T-helper 2 cell treated with Interferon-gamma antibody and Interleukin-4, amounts not matched to agents 100 ng/mL and 5 ng/mL, for 36 hours (primary cell): ENCODE results near the gene ARMCX2. TPM values are rescaled to one million over a fixed set of nuclear protein-coding genes. Genes with fewer than 3 reads are reported as not detected.
"Not testable (repeated sequence)": the region's sequence is repeated elsewhere in the genome, so short reads cannot be mapped to it uniquely, and the experiment has no call there.

Source experiments
- intact Hi-C: fragments of 100-400 bp; cut with micrococcal nuclease; formaldehyde crosslinking; loops from one replicate; pipeline ENCODE4 v1.15.1; 2023
- total RNA-seq: library from RNA; stranded (reverse); gene quantifications from 2 replicates; pipeline ENCODE4 v1.2.3, GENCODE V29; 2022

Gene ARMCX2
- 1.9 and 3.1 TPM in 2 replicates for total RNA-seq

DNA sequence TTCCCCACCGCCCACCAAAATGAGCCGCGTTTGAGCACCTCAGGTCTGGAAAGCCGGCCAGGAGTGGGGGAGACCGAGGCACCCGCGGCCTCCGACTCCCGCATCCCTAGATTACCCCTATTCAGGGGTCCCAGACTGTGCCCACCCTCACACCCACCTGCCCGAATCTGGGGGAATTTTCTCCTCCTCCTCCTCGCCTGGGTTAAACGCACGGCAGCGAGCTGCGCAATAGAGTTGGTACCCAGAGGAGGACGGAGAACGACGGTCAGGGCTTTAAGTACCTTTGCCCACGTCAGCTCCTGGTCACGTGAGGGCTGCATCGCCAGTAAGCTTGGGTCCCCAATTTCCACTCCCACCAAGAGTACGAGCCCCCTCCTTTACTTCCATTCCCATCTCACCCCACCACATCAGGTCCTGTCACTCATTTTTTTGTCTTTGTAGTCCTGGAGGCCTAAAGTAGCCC lies at the start of gene ARMCX2:
Gene ARMCX2, minus strand, starts transcription at position 250 of the 463 bp plus-strand sequence. CDS start 2,262 bp downstream, outside the sequence.
- intact Hi-C loops: loop anchor here (5.0 kb wide), 1 partner anchor 273 kb away; the partner anchor contains the start of gene ZMAT1

DNA sequence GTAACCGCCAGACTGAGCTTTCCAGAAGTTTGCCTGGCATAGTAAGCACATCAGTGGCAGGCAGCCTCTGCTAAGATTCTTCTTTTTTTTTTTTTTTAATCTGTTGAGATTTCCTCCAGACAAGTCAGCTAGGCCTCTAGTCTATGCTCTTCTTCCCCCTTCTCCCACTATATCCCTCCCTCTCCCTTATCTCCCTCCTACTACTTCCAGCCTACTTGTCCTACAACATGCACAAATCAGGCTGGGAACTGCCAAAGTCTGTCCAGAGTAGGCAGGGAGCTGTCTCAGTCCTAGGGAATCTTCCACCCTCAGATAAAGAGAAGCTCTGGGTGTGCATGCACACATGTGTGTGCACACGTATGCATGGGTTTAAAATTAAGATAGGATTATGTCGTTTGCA lies 49.7 kb upstream of the ARMCX2 start:
- intact Hi-C loops: no loop called here

DNA sequence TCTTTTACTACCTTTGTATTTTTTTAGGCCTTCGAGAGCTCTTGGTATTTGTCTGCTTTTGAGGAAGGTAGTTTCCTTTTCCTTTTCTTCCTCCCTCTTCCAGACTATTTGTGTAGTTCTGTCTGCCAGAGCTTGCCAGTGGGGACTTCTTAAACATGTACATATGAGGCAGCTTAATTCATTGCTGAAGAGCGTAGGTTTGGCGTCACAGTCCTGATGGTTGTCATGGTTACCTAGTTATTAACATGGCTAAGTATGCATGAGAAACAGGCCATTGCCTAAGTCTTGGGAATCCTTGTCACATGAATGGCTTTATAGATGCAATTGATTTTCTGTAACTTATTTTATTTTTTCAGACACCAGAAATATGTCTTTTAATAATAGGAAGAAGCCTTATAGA lies 48.5 kb upstream of the ARMCX2 start:
- intact Hi-C loops: no loop called here

DNA sequence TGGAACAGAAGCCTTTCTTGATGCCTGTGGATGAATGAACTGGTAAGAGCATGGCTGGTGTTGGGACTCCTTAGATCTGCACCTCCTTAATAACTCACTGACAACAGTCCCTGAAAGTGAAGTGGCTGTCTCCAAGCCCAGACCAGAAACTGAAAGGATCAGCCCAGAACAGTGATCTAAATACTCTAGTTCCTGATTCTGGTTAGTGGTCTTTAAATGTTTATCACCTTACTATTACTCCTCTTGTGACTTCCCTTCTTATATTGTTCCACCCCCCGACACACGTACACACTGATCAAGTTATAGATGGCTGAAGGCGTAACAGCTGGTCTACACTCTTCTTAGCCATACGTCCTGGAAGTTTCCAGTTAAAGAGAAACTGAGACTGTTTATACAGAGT lies 33.8 kb upstream of the ARMCX2 start:
- intact Hi-C loops: no loop called here

DNA sequence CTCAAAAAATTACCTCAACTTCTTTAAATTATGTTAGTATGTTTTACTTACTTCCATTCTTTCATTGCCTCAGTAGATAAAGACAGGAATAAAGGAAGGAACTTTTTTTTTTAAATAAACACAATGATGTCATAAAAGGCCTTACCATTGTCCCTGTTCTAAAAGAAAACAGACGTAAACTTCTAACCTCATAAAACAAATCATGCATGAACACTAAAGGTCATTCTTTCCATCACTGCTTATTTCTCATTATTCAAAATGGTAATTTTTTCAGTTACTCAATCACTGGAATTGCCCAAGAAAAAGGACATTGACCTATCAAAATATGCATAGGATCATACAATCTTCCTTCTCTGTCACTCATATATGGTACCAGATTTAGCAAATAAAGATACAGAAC lies 32.2 kb upstream of the ARMCX2 start:
- intact Hi-C loops: no loop called here

DNA sequence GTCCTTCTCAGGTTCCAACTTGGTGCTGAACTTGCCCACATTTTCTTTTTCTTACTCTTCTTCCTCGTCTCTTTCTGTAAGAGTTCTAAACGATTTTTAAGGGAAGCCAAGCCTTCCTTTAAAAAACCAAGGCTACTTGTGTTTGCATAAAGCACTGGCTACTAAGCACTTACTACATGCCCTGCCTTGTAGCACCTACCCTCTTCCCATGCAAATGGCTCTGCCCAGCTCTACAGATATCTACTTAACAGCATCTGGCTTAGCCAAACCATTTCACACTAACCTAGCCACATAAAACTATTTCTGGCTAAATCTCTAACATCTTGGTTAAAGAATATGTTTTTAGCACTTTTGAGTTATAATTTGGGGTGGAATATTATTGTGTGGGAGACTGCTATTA lies 26.9 kb upstream of the ARMCX2 start:
- intact Hi-C loops: no loop called here

DNA sequence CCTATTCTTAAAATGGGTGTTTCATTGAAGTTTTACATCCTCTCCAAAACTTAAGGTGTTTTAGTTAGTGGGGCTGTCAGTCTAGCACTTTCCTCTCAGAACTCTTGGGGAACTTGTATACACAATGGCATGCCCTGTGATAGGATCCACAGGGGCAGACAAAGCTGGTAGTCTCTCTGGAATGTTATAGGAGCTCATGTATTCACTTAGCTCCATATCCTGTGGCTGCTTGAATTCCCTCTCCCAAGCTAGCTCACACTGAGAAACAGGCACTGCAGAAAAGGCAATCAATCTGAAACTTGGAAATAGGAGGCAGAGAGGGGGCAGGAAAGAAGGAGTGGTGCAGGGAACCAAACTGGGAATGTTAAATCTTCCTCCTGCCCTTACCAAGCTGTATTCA lies 26.3 kb upstream of the ARMCX2 start:
- intact Hi-C loops: no loop called here

DNA sequence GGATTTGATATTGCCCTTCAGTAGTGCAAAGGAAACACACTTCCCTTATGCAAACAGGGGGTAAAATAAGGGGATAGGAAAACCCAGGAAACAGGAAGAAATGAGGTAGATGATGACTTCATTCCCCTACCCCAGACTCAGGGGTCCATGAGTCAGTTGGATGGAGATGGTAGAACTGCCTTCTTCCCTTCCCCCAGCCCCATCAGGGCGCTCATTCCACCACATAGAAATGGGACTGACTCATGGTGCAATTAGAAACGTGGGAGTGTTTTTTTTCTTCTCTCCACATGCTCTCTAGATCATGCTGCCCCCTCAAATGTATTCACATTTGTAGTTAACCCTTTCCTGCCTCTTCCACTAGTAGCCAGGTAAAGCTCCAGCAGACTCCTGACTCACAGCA lies 23.1 kb upstream of the ARMCX2 start:
- intact Hi-C loops: no loop called here

DNA sequence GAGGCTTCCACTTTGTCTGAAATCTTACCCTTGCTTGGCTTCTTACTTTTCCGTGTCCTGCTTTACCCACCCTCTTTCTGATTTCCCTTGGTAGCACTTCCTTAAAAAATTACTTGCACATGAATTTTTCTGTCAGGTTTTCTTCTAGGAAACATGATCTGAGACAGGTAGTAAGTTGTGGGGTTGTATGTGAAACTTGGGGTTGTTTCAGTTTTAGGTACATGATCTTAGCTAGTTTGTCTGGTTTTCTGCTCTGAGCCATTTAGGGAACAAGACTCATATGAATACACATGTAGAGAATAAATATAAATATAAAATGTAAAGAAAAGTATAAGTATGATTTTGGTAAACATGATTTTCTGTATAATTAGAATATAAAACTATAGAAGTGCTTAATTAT lies 17.4 kb upstream of the ARMCX2 start:
- intact Hi-C loops: no loop called here

DNA sequence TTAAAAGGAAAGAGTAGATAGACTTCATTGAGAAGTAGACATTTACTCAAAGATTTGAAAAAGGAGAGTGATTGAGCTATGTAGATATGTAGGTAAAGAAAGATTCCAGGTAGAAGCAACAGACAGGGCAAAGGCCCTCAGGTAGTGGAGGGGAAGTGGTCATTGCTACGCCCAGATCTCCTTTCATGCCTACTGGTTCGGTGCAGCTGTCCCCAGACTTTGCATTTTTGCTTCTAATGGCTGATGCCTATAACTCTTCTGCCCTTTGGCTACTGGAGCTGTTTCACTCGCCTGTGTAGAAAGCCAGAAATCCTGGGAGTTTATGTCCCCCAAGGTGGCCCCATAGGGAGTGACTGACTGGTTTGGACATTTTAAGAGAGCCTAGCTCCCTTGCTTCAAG lies 16.9 kb upstream of the ARMCX2 start:
- intact Hi-C loops: no loop called here

DNA sequence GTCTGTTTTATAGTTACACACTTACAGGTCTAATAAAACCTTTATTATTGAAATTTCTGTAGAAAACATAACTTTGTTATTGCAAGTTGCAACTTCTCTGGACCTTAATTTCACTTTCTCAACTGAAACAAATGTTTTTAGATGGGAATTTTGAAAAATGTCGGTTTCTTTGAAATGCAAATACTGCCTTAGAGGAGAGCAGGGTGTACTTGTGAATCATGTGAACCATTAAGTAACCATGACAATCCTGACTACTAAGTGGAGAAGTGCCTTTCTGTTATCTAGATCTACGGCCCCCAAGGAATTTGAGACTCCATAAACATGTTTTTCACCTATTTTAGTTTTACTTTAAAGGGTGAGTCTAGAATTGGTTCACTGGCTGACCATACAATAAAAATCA lies 8.5 kb upstream of the ARMCX2 start:
- intact Hi-C loops: no loop called here

DNA sequence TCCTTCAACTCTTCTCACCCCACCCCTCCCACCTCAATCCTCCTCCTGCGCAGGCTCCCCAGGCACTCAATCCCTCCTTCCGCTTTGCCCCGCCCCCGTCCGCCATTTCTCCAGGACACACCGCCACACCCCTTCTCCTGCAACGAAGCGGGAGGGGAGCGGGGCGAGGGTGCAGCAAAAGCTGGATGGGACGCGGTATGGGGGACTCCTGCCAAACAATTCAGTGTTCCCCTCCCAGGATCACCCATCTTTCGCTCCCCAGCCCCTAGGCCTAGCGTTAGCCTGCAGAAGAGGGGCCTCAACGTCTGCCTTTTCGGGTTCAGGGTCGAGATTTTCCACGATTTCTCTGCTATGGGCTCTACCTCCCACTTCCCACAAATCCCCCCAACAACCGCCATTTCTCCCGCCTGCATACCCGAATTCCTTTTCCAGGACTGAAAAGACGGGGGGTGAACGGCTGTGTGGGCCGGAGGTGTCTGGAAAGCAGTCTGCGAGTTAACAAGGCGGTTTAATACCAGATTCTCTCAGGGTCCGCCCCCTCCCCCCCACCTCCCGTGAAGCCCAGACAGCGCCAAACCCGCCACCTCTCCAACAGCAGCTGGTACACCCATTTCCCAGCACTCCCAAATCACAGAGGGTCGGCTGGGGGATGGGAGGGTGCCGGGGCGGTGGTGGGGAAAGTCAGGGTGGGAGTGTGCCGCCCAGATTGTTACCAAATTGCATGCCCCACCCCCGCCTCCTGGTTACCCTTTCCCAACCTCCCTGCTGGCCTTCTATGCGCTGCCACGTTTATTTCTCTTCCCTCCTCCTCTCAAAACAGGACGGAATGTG lies 774 bp downstream of the ARMCX2 start:
- intact Hi-C loops: loop anchor here (5.0 kb wide), 1 partner anchor 273 kb away; the partner anchor contains the start of gene ZMAT1

DNA sequence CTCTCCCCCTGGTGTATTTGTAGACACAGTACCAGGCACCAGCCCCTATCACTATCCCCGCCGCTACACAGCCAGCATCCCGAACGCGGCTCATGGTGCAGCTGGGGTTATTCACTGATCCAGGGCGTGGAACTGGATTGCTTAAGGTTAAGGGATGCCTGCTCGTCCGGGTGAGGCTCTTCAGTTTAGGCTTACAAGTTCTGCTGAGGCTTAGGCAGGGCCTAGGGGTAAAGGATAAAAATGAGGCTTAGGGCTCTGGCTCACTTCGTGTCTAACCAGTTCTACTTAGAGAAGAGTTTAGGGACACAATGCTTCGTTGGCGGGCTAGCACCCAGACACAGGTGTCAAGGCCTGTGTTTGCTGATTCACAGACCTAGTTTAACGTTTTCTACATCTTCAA lies 2.2 kb downstream of the ARMCX2 start:
- intact Hi-C loops: loop anchor here (5.0 kb wide), 1 partner anchor 275 kb away; the partner anchor contains the start of gene ZMAT1

DNA sequence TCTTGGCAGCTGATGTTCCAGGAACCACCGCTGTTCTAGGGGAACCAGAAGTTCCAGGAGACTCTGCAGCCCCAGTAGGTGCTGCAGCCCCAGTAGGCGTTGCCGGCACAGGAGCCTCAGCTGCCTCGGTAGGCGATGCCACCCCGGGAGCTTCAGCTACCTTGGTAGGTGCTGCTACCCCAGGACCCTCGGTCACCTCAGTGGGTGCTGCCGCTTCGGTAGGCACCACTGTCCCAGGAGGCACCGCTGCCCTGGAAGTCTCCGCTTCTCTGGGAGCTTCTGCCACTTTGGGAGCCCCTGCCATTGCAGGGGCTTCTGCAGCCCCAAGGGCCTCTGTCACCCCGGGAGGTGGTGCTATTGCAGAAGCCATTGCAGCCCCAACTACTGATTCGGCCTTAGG lies 2.8 kb downstream of the ARMCX2 start:
- intact Hi-C loops: loop anchor here (5.0 kb wide), 1 partner anchor 275 kb away; the partner anchor contains the start of gene ZMAT1

DNA sequence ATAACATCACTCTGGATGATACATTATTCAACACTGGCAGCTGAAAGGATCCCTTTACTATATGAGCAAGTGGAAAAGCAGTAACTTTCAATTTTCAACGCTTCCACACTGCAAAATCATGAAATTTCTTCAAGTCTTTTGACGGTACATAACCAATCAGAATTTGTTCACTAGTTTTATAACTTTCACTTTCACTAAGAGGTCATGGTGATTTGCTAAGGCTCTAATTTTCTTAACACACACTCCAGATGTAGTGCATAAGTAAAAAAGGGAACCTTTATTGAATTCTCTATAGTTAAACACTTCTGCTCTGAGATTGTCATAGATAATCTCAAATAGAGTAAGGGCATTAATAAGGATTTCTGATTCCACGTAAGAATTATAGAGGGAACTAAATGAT lies 4.1 kb downstream of the ARMCX2 start:
- intact Hi-C loops: loop anchor here (5.0 kb wide), 1 partner anchor 277 kb away; the partner anchor contains the start of gene ZMAT1

DNA sequence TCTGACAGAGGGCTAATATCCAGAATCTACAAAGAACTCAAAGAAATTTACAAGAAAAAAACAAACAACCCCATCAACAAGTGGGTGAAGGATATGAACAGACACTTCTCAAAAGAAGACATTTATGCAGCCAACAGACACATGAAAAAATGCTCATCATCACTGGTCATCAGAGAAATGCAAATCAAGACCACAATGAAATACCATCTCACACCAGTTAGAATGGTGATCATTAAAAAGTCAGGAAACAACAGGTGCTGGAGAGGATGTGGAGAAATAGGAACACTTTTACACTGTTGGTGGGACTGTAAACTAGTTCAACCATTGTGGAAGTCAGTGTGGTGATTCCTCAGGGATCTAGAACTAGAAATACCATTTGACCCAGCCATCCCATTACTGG lies 11.9 kb downstream of the ARMCX2 start:
- intact Hi-C loops: not testable (repeated sequence)

DNA sequence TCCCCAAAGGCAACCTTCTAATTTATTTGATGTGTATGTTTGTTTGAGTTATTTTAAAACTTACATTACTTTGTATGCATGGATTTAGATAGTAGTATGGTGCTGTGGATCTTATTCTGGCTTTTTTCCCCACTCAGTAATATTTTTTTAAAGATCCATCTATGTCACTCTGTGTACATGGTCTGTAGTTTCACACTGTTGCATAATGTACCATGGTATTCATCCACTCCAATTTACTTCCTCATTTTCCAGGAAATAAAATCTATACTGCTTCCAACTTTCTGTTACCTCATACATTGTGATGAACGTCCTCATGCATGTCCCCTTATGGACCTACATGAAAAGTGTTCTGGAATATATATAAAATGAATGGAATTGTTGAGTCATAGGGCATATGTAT lies 17.6 kb downstream of the ARMCX2 start:
- intact Hi-C loops: no loop called here

DNA sequence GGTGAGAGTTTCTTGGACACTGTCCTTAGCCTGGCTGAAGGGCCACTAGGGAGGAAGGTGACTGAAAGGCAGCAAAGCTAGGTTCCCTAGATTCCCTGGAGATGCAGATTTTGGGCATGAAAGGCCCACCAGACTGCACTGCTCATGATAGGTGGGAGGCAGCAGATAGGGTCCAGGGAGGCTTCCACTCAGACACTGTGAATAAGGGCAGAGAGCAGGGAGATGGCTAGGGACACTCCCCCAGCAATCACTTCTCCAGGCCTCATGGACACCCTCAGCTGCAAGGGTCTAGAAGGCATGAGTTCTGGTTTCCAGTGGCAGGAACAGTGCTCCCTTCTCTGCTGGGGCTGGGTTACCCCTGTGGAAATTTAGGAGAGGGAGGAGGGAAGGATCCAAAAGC lies 20.1 kb downstream of the ARMCX2 start:
- intact Hi-C loops: no loop called here

DNA sequence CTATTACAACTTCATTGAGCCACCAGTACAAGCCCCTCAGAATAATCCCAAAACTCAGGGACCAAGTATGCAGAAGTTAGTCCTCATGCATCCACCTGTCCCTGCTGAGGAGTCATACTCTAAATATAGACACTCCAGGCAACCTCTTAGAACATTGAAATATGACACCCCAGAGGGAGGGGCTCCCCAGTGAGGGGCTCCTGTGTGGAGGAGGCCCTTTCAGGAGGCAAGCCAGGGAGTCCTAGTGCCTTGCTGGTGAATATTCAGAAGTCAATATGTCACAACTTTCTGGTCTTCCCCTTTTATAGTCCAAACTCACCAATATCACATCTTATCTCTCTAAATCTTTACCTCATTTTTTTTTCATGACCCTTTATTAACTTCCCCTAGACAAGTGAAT lies 40.3 kb downstream of the ARMCX2 start:
- intact Hi-C loops: loop anchor here (5.0 kb wide), 1 partner anchor 178 kb away; no protein-coding TSS in a partner anchor

DNA sequence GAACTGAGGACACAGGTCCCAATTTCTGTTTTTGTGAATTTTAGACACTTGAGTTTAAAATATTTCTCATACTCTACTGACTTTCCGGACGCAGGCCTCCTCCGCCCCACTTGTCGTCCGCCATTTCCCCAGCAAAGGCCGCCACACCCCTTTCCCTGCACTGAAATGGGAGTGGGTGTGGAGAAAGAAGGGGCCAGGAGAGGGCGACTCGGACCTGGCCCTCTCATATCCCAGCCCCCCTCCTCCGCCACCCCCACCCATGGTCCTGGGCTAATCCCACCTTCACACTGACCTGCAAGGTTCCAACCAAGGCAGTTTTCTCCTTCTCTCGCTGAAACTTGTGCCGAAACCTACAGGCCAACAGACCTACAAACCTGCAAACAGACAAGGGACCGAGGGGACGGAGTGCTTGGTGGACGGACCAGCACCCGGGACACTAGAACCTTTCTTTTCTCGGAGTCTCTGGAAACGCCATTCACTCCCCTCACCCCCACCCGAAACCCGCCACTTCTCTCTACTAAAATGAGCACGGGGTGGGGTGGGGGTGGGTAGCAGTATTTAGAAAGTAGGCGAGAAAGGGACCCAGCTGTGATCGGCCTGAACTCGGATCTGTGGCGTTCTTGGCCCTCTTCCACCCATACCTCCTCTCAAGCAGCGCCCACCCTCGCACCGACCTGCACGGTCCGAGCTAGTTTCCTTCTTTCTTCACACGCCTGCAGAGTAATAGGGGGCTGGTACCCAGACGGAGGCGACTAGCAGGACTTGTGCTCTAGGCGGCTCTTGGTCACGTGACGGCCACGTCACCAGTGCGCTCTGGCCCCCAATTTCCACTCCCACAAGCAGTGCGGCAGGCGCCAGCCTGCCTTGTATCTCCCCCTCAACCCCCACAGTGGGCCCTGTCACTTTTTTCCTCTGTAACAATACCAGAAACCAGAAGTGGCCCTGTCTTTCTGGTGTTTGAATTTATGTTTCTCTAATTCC lies 42.1 kb downstream of the ARMCX2 start, which contains the start of gene ARMCX6:
Gene ARMCX6, minus strand, starts transcription at position 790 of the 981 bp plus-strand sequence. CDS start 1,380 bp downstream, outside the sequence.
- intact Hi-C loops: loop anchor here (5.0 kb wide), 1 partner anchor 180 kb away; no protein-coding TSS in a partner anchor

DNA sequence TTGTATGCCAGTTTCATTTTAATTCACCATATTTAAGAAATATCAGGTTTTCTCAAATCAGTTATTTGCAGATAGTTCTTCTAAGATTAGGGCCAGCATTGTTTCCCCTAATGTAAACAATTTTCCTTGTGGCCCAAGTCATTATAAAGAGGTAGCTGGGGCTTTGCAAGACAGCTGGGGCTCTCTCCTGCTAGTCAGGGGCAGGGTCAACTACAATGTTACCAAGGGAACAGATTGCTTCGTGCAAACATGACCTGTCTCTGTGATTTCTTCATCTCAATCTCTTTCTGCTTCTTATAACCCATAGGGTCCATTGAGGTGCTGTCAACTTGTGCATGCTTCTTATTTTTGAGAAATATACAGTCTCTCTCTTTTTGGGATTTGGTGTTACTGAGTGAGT lies 53.9 kb downstream of the ARMCX2 start:
- intact Hi-C loops: no loop called here
